NAMALWA (cell line): ENCODE measurements around the gene C14orf93.
A peak's percentile ranks its signal among the peaks of the same experiment; 100 is the strongest.

Experiments
- DNase-seq: peaks from one replicate; pipeline ENCODE4 v3.0.0-alpha.2; 2015; ENCODE audit warnings: low spot score

The C14orf93 gene

DNA sequence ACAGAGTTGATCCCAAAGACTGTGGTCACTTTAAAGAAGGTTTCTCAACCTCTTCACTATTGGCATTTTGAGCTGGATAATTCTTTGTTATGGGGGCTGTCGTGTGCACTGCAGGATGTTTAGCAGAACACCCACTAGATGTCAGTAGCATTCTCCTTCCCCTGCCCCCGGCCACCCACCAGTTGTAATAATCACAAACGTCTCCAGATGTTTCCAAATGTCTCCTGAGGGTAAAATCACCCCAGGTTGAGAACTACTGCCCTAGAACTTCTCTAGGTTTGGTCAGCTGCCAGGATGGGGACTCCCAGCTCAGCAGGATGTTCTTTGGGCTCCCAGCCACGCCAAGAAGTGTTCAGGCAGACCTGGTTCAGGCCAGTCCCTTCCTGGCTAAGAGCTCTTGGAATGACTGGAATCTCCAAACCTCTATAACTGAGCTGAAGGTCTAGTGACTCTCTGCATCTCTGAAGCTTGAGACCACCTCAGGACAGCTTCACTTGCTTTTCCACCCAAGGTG lies 15.1 kb downstream of the C14orf93 start:
- peak; percentile 68 for DNase-seq

DNA sequence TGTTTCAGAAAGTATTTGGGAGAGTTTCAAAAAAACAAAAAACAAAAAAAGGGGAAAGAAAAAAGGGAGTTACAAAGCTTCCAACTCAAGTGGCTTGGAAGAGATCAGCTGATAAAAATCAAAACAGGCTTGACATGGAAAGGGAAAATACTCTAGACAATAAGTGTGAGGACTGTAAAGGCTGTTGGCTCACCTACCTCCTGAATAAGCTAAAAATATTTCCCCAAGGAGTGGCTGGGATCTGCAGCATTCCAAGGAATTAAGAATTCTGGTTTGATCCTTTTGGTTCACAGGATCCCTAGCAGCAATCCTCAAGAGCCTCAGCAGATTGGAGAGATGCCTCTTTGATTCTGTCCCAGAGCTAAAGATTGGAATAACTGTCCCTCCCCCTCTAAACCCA lies 16.4 kb downstream of the C14orf93 start:
- no peak for DNase-seq

GRCh38 chr14:22991852-22992251 lies 18.1 kb downstream of the C14orf93 start:
- DNase-seq, result no peak

DNA sequence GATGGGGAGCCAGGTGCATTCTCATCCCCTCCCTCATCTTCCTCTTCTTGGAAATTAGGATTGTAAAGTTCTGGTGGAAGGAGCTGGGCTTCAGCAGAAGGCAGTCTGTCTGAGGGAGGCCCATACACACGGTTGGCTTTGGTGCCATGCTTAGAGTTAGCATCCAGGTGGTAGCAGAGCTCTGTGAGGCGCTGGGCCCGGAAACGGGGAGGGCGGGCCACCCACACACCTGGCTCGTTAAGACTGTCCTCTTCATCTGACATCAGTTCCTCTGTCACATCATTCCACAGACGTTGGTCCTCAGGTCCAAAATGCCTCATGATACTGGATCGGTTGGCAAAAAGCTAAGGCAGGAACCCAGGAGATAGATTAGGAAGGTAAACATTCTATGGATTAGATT lies 22.7 kb downstream of the C14orf93 start:
- DNase-seq, result no peak

DNA sequence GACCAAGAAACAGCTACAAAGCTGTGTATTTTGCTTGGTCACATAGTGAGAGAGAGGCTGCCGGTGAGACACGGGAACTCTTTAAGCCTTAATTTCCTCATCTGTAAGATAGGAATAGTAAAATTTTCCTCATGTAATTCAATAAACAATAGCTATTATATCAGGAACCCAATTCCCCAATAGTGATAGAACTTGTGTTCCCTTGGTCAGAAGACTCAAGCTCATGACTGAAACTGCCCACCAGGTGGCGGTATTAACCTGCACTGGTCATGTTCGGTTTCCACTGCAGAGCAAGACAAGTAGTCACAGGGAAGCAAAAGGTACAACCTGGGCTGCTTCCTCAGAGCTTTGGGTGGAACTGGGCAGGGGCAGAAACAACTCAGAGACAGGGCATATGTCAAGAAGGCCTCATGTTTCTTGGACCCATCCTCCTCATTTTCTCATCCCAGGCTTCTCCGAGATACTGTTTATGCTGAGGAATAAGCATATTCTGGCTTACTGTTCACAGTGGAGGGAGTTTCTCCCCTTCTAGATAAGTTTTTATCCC lies 23.4 kb downstream of the C14orf93 start:
- peak; percentile 90 for DNase-seq

DNA sequence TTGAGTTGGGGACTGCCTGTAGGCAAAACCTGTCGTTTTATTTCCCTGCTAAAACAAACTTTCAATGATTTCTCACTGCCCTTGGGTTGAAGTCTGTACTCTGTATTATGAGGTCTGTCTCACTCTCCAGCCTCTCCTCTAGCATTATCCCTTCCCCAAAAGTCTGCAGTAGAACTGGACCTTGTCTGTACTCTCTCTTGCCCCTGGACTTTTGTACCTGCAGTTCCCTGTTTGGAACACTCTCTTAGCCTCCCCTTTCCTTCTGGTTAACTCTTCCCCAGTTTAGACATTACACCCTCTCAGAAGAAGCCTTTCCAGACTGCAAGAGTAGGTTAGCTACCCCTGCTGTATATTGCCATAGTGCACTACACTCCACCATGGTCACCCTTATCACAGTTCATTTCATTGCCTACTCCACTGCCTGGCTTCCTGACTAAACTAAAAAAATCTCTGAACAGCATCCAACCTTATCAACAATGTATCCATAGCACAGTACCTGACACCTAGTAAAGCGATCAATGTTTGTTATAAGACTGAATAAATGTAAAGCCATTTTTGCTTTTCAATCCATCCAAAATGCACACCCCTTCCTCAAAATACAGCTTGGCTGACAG lies 23.9 kb downstream of the C14orf93 start:
- DNase-seq, result peak; percentile 21

DNA sequence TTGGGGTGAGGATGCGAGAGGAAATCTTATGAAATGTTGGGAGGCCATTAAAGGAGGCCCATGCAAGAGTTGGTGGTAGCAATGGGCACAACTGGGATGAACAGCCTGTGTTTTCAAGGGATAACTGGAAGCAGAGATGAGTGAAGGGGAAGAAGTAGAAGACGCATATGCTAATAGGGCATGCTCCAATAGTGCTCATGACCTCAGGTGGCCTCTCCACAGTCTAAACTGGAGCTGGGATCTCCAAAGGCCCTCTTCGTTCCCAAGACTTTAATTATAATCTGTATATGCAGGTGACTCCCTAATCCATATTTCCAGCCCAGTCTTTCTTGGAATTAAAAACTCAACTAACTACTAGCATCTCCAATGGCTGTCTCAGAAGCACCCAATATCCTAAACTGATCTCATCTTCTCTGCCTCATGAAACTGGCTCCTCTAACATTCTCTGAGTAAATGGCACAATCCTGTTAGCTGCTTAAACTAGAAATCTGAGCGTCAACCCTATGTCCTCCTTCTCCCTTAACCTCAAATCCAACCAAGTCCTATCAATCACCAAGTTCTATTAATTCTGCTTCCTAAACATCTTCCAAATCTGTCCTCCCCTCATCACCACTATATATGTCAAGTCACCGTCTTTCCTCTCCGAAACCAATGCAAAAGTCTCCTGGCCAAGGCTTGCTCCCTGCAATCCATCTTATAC lies 24.8 kb downstream of the C14orf93 start:
- DNase-seq, result no peak

DNA sequence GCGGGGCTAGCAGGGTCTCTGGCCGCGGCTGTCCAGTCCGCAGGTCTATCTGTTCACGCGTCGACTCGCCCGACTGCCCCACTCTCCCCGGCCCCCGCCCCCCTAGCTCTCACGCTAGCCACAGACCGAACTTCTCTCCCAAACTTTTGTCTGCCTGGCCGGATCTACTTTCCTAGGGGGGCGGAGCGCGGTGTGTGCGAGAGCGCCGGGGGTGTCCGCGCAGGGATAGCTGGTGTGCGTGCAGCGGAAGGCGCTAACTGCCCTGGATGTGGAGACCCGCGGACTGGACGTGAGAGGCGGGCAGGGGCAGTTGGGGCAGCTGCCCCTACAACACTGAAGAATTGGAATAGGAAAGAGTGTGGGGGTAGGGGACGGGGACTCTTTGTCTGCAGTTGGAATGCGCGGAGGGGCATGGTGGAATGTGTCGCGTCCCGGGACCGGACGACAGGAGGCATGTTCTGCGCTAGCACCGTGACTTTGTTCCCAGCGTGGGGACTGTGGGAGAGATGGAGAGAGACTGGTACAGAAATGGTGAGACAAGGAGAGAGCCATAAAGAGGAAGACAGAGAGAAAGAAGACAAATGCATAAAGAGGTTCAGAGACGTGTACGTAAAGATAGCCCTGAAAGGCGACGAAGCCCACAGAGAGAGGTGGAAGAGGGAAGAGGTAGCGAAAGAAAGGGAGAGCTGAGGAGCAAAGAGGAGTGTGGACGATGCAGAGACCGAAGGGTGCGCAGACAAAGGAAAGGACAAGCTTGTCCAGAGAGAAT lies 27.3 kb downstream of the C14orf93 start, which contains the start of gene AJUBA:
AJUBA (minus strand) TSS at position 75 of the 769 bp plus-strand sequence. CDS start 285 bp downstream, outside the sequence.
- DNase-seq, result no peak

- no peak for DNase-seq
These were observed 28.0 kb downstream of the C14orf93 start for GRCh38 chr14:22981876-22982476.

- no peak for DNase-seq
These were observed 28.7 kb downstream of the C14orf93 start for GRCh38 chr14:22981090-22981875.

DNA sequence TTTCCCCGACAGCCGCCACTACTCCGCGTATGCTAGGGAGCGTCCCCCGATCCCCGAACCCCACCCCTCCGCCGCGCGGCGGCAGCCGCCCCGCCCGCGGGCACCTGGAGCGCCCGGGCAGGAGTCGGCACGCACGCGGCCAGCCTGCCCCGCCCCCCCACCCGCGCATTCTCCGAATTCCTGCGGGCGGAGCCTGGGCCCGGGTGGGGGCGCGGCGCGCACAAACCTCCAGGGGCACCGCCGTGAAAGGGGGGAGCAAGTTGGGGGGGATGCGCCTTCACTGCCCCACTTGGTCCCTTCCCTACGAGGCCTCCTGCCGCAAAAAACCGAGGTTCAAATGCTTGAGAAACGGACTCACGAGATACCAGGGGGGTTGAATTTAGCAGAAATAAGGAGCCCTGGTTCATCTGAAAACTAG lies 29.3 kb downstream of the C14orf93 start:
- DNase-seq, result no peak

DNA sequence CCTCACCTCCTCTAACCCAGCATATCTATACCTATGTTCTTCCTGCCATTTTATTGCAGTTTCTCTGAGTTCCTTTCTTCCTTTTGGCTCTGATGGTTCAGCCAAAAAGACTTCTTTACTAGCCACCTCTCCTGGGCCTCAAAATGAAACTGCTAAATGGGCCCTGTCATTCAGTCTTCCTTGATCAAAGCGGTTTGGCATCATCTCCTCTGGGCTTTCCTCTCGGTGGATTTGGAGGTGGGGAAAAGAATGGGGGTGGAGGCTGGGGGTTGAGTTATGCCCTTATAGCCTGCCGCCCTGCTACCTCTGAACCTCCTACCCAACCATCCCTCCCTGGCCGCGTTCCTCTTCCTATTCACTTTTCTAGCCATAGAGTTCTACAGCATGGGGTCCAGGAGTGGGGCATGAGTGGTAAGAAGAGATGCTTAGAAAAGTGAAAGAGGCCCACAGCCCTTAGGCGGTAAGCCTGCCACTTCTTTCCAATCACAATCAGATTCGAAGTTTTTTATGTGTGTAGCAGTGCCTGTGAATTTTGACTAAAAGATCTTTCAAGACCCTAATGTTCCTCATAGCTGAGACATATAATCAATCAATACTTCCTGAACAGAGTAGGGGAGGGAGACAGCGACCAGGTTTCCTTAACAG lies 30.1 kb downstream of the C14orf93 start:
- DNase-seq, result no peak

DNA sequence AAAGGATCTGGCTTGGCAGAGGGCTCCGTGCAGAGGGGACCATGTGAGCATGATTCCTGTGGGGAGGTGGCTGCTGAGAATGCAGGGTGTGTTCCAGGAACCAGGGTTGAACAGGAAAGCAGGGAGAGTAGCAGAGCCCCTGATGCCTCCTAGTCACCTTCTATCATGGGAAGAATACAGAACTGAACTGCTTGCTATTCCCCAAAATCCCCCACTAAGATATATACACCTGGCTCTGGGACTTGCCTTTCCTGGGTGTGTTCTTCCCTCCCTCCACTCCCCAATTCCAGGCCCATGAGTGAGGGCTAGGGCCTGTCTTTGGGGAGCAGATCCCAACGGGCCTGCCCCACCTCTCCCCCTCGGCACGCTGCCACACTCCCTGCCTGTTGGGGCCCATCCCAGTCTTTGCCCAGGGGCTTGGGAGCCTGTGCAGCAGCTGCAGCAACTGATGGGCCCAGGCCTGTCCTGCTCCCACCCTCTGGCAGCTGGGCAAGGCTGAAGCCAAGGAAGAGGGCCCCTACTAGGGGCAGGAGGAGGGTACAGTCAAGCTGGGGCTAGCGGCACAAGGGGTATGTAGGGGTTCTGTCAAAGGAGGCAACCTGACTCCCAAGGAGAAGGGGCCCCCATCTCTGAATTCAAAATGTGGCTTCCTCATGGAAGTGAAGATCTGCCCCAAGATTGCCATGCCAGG lies 30.8 kb downstream of the C14orf93 start:
- no peak for DNase-seq

- no peak for DNase-seq
These were observed 31.5 kb downstream of the C14orf93 start for GRCh38 chr14:22978487-22978837.

DNA sequence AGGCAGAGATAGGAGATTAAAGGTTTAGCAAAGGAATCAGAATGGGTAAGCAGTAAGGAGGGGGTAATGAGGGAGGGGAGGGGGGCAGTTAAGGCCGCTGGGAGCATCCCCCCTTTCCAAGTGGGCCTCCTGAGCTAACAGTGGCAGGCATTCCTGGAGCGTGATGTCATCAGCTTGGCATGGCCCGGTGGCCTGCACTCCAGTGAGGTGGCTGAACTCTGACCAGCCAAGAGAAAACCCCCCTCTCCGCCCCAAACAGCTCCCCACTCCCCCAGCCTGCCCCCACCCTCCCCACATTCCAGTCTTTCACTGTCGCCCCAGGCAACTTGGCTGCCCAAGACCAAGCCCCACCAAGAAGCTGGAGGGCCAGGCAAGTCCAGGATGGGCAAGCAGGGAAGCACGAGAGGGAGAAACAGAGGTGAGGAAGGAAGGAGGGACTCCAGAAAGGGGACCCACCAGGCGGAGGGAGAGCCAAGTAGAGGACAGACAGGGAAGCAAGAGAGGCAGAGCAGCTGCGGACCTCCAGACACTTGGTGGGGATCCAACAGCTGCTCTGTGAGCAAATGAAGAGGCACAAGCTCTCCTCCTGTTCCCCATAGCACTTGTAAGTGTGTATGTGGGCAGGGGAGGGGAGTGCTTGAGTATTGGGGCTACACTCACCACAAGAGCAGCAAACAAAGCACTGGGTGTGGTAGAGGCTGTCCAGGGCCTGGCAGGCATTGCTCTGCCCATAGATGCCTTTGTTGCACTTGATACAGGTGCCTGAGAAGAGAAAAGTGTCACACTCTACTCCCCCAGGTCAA lies 32.1 kb downstream of the C14orf93 start:
- DNase-seq, result no peak

DNA sequence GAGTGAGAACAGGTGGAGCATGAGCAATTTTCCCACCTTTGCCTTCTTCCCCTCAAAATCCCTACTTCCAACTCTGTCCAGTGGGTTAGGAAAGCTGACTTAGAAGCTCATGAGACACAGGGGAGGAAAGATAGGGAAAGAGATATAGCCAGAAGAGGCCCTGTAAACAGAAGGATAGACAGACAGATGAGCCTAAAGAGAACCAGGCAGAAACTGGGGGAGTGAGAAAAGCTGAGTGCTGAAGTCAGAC lies 32.6 kb downstream of the C14orf93 start:
- no peak for DNase-seq

DNA sequence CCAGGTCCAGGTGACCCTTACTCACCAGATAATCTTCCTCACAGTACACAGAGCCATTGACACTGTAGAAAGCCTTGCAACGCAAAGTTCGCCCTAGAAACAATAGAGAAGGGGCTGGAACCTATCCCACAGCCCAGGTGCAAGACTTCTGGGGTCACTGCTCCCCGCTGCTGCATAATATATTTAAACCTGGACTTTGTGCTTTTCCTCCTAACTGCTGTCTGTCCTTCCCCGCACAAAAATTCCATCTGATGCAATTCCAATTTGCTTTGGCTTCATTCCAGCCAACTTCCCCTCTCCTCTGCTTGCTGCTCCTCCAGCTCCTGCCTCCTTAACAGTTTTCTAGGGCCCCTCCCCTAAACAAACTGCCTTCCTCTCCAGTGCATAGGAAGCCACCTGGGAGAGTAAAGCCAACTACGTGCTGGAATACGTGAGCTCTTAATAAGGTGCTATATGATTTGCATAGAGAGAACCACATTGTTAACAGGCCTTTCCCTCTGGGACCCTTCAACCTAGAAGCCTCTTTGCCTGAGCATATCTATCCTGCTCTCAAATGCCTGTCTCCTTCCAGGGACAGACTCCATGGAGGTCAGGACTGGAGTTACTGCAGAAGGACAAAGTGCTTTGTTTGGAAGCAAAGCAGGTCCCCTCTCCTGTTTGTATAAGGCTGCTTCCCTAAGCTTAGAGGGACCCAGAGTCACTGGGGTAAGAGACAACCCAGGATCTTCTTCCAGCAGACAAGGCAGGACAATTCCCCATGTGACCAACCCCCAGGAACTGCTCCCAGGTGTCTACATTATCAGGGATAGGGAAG lies 33.1 kb downstream of the C14orf93 start:
- DNase-seq, result no peak

DNA sequence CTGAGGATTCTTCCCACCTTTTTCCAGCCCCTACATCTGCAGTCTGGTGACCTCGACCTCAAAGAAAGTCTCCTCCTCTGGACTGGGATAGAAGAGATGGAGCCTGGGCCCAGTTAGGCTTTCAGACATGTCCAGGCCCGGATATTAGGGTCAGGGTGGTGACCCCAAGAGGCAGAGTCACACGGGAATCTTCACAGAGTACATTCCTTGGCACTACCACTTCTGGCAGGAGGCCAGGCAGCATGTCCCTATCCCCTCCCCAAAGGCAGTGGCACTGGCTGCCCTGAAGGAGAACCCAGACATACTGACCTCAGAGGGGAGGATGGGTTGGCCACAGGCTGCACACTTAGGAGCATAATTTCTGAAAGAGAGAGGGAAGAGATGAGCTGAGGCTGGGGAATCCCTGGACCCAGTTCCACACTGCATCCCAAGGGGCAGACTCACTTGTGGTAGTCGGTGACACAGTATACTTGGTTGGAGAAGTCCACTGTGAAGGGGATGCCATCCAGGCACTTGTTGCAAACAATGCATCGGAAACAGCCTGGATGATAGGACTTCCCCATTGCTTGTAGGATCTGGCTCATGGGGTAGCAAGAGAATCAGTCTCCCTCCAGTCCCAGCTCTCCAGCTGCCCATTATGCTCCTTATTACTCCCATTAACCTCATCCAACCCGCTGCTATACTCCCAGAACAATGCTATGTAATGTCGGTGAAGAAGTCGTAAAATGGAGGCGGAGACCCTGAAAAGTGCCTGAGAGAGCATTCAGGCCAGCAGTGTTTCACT lies 35.2 kb downstream of the C14orf93 start:
- no peak for DNase-seq
